Smooth muscle cell (in vitro differentiated cells): ENCODE measurements around the gene KRT81. TPM values are rescaled to one million over a fixed set of nuclear protein-coding genes. Genes with fewer than 3 reads are reported as not detected.

Source experiments
- DNase-seq: peaks from one replicate; lab custom pipeline; 2025; ENCODE audit not compliant: unreplicated experiment; lab: John Stamatoyannopoulos, UW
- H2AFZ ChIP-seq: fragments of 200-600 bp; sonication (generic); 2 replicates; pipeline ENCODE4 v1.6.0; 2016; ENCODE audit warnings: antibody characterized with exemption, low read depth, mild to moderate bottlenecking
- H3F3A ChIP-seq: fragments of 200-600 bp; sonication (generic); 2 replicates; pipeline ENCODE4 v1.6.0; 2017; ENCODE audit warnings: antibody characterized with exemption, low read depth
- H3K27ac ChIP-seq: fragments of 200-600 bp; sonication (generic); 2 replicates; pipeline ENCODE4 v1.5.1; 2016; ENCODE audit warnings: low read depth, mild to moderate bottlenecking
- H3K27me3 ChIP-seq: fragments of 200-600 bp; sonication (generic); 2 replicates; pipeline ENCODE4 v1.6.1; 2016; ENCODE audit warnings: low read depth, mild to moderate bottlenecking
- H3K36me3 ChIP-seq: fragments of 200-600 bp; sonication (generic); 2 replicates; pipeline ENCODE4 v1.5.1; 2016; ENCODE audit warnings: low read depth
- H3K4me1 ChIP-seq: fragments of 200-600 bp; sonication (generic); 2 replicates; pipeline ENCODE4 v1.5.1; 2016; ENCODE audit warnings: low read depth
- H3K4me2 ChIP-seq: fragments of 200-600 bp; sonication (generic); 2 replicates; pipeline ENCODE4 v1.6.0; 2016; ENCODE audit warnings: mild to moderate bottlenecking
- H3K4me3 ChIP-seq: fragments of 200-600 bp; sonication (generic); 2 replicates; pipeline ENCODE4 v1.5.1; 2016; ENCODE audit warnings: mild to moderate bottlenecking
- H3K79me2 ChIP-seq: fragments of 200-600 bp; sonication (generic); 2 replicates; pipeline ENCODE4 v1.6.0; 2016; ENCODE audit warnings: low read depth, mild to moderate bottlenecking
- H3K9ac ChIP-seq: fragments of 200-600 bp; sonication (generic); 2 replicates; pipeline ENCODE4 v1.6.0; 2016; ENCODE audit warnings: low read depth
- H3K9me3 ChIP-seq: fragments of 200-600 bp; sonication (generic); replicated peaks from 2 replicates; pipeline ENCODE4 v1.5.1; 2016; ENCODE audit warnings: low read depth
- H4K20me1 ChIP-seq: fragments of 200-600 bp; sonication (generic); 2 replicates; pipeline ENCODE4 v1.6.0; 2016; ENCODE audit warnings: low read depth
- WGBS: methylation state at CpG from one replicate; pipeline ENCODE4 v1.1.7; 2016; ENCODE audit warnings: low lambda C conversion rate; 5-methylcytosine and 5-hydroxymethylcytosine counted together
- polyA plus RNA-seq: library from polyadenylated mRNA; unstranded; fragments of >200 nt; fragmentation: Nextera tagmentation; extraction: Ambion mirVana; gene quantifications from 2 replicates; pipeline ENCODE4 v1.2.1, GENCODE V29; 2016
- total RNA-seq: library from RNA; depleted of rRNA; stranded (reverse); fragments of >200 nt; gene quantifications from 2 replicates; pipeline ENCODE4 v1.2.3, GENCODE V29; 2014
- TF ChIP-seq, protein P1 (sequence below): fragments of 200-600 bp; sonication (generic); IDR thresholded peaks from 2 replicates; pipeline ENCODE4 v1.5.1; 2017; ENCODE audit warnings: borderline replicate concordance, mild to moderate bottlenecking, antibody characterized with exemption; ENCODE audit not compliant: insufficient read depth, poor library complexity, severe bottlenecking

The KRT81 gene
- total and polyA plus RNA-seq, 2 experiments from 2014 or later = 0.49 to 1.4 TPM

DNA sequence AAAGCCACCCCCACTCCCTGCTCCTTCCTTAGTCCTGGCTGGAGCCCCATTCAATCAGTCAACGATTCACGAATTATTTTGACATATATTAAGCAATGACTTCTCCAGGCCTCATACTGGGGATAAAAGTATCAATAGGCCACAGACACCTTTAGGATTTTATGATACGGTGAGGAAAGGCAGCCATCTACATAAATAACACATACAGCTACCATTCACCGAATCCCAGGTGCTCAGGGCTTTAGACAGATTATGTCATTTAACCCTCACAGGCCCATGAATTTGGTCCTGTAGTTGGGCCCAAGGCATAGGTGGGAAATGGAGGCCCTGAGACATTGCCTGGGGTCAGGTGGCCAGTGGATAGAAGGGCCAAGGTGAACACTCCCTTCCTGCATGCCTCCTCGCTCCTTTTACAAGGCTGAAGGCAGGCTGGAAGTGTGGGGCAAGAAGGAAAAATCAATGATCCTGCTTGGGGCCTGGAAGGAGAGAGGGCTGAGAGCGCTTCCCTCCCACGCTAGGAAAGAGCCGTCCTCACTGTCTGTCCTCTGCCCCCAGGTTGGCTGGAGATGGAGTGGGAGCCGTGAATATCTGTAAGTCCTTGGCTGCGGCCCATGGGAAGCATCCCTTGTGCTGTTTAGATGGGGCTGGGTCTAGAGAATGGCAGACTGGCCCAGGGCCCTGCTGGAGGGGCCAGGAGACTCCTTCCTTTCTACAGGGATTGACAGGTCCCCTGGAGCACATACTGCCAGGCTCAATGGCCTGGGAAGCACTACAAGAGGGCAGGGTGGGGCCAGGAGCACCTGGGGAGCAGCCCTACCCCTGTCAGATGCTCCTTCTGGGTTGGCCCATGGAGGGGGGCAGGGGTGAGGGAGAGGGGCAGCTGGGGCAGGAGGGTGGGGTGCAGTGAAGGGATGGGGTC, 43.5 kb downstream of the KRT81 start:
- peaks cover 6% of the 10 kb centered on the region for H4K20me1 ChIP-seq
- H3K4me3 ChIP-seq = no peak overlapping the region
- no peak overlapping the region for H2AFZ ChIP-seq
- H3K27ac ChIP-seq = no peak overlapping the region
- peaks cover 38% of the 10 kb centered on the region for H3K27me3 ChIP-seq
- no peak for DNase-seq
- H3K36me3 ChIP-seq = no peaks in the 10 kb centered on the region
- no peaks in the 10 kb centered on the region for H3K9me3 ChIP-seq
- H3K4me1 ChIP-seq = no peaks in the 10 kb centered on the region
- no peak overlapping the region for H3K4me2 ChIP-seq
- TF ChIP-seq, protein P1, sequence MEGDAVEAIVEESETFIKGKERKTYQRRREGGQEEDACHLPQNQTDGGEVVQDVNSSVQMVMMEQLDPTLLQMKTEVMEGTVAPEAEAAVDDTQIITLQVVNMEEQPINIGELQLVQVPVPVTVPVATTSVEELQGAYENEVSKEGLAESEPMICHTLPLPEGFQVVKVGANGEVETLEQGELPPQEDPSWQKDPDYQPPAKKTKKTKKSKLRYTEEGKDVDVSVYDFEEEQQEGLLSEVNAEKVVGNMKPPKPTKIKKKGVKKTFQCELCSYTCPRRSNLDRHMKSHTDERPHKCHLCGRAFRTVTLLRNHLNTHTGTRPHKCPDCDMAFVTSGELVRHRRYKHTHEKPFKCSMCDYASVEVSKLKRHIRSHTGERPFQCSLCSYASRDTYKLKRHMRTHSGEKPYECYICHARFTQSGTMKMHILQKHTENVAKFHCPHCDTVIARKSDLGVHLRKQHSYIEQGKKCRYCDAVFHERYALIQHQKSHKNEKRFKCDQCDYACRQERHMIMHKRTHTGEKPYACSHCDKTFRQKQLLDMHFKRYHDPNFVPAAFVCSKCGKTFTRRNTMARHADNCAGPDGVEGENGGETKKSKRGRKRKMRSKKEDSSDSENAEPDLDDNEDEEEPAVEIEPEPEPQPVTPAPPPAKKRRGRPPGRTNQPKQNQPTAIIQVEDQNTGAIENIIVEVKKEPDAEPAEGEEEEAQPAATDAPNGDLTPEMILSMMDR = no peak
- no peaks in the 10 kb centered on the region for H3K79me2 ChIP-seq
- no peak overlapping the region for H3K9ac ChIP-seq
- WGBS = 83% methylated on average over 10 of the region's 10 CpGs
- no peaks in the 10 kb centered on the region for H3F3A ChIP-seq

DNA sequence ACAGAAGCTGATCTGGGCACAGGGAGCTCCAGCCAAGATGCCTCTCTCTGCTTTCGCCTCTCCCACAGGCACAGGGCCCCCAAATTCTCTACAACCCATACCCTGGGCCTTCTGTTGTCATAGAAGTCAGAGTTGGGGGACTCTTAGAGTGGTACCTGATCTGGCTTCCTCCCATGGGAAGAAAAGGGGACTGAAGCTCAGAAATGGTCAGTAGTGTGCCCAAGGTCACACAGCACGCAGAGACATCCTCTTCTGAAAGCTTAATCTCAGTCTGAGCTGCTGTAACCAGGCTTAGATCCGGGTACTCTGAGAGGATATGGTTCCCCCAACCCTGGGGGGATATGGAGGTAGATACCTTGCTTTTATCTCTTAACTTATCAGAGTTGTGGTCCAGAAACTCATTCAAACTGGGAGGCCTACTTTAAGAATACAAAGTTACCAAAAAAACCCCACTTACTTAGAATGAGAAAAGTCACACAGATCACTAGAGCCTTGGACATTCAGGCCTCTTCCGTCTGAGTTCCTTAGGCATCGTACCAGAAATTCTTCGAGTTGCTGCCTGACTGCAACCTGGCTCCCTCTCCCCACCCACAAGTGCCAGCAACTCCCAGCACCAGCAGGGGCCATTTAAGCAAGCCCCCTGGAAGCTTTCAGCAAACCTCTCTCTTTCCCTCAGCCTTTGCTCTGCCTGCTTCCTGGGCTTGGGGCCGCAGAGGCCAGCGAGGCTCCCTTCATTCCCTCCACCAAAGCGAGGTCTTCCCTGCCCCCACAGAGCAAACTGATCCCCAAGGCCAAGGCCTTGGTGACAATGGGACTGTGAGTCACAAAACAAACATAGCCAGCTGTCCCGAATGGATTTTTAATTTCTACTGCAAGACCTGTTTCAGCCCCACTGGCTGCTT, 44.4 kb downstream of the KRT81 start:
- H3K27me3 ChIP-seq = peaks cover 29% of the 10 kb centered on the region
- no peaks in the 10 kb centered on the region for H3K79me2 ChIP-seq
- H3F3A ChIP-seq = no peaks in the 10 kb centered on the region
- TF ChIP-seq, protein P1 = no peak
- H4K20me1 ChIP-seq = peaks cover 6% of the 10 kb centered on the region
- no peaks in the 10 kb centered on the region for H3K4me1 ChIP-seq
- no peak overlapping the region for H3K4me3 ChIP-seq
- WGBS = 52% methylated on average over 10 of the region's 10 CpGs
- H3K9me3 ChIP-seq = no peaks in the 10 kb centered on the region
- no peak overlapping the region for H3K4me2 ChIP-seq
- no peaks in the 10 kb centered on the region for H3K36me3 ChIP-seq
- DNase-seq = no peak
- H2AFZ ChIP-seq = no peak overlapping the region
- H3K9ac ChIP-seq = no peak overlapping the region
- no peak overlapping the region for H3K27ac ChIP-seq

DNA sequence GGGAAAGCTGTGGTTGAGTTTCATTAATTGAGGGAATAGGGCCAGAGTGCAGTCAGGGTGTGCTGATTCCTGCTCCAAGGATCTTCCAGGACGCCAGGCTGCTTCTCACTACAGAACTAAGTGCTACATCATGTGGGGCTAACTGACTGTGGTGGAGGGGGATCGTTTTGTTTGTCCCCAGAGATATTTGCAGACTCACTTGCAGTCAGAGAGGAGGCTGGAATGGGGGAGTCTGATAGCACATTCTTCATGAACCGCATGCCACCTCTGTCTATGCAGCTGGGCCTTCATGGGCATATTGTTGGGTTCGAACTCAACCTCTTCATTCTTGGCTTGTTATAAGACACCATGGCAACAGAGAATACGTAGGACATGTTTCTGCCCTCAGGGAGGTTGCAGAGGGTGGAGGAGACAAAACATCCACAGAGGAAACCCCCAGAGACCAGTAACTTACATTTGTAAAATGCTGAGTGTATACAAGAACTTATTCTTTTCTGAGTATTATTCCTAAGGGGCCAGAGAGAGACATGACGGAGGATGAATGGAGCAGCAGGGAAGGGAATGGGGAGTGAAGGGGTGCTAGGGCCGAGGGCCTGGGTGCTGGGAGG, 45.3 kb downstream of the KRT81 start:
- Histone ChIP-seq H4K20me1 (peaks cover 6% of the 10 kb centered on the region), H3K9me3 (no peaks in the 10 kb centered on the region), H3K4me3 (no peak overlapping the region), H3K4me1 (no peaks in the 10 kb centered on the region), H3K27me3 (peaks cover 20% of the 10 kb centered on the region), H3K9ac (no peak overlapping the region), H3K4me2 (no peak overlapping the region), H2AFZ (no peak overlapping the region), H3K36me3 (no peaks in the 10 kb centered on the region), H3K79me2 (no peaks in the 10 kb centered on the region), H3K27ac (no peak overlapping the region), H3F3A (no peaks in the 10 kb centered on the region)
- DNase-seq = no peak
- TF ChIP-seq, protein P1 = no peak
- 83% methylated on average over 7 of the region's 7 CpGs for WGBS
